Vagina (tissue), 2 donors: Measurements from ENCODE around the gene IQCN. TPM values are rescaled to one million over a fixed set of nuclear protein-coding genes. Genes with fewer than 3 reads are reported as not detected.

Experiments
- DNase-seq, 2 donors: peaks; one replicate each; pipeline ENCODE4 v3.0.0-alpha.2; 2017; ENCODE audit errors: extremely low spot score in 2 of 2
- H3K27ac ChIP-seq: fragments of 200-600 bp; sonication (generic); one replicate; pipeline ENCODE4 v1.5.1; 2019
- H3K27me3 ChIP-seq: fragments of 200-600 bp; sonication (generic); one replicate; pipeline ENCODE4 v1.5.1; 2019
- H3K36me3 ChIP-seq, 2 donors: fragments of 200-600 bp; sonication (generic); one replicate each; pipeline ENCODE4 v1.5.1; 2017 to 2019
- H3K4me1 ChIP-seq: fragments of 200-600 bp; sonication (generic); one replicate; pipeline ENCODE4 v1.5.1; 2019
- H3K4me3 ChIP-seq, 2 donors: fragments of 200-600 bp; sonication (generic); 1 replicate in 1 of 2; 2 replicates in 1 of 2; pipeline ENCODE4 v1.5.1; 2016 to 2019
- H3K9me3 ChIP-seq: fragments of 200-600 bp; sonication (generic); one replicate; pipeline ENCODE4 v1.5.1; 2019
- POLR2A ChIP-seq, 2 donors: fragments of 450-650 bp; IDR thresholded peaks; one replicate each; pipeline ENCODE4 v1.6.1; 2017; ENCODE audit warnings: antibody characterized with exemption in 2 of 2, mild to moderate bottlenecking in 2 of 2, moderate library complexity in 2 of 2
- POLR2AphosphoS5 ChIP-seq, 2 donors: sonication (generic); formaldehyde crosslinking; IDR thresholded peaks; one replicate each; pipeline ENCODE4 v1.9.0; 2017; ENCODE audit warnings: antibody characterized with exemption in 2 of 2, mild to moderate bottlenecking in 2 of 2, low read depth in 1 of 2; ENCODE audit not compliant: insufficient read depth in 1 of 2
- intact Hi-C: fragments of 100-400 bp; cut with DNase I; formaldehyde crosslinking; loops from one replicate; pipeline ENCODE4 v1.15.1; 2023
- total RNA-seq: library from RNA; depleted of rRNA; stranded (reverse); fragments of >200 nt; gene quantifications from one replicate; pipeline ENCODE4 v1.2.3, GENCODE V29; 2016
- TF ChIP-seq, protein P1 (sequence below), 3 experiments: fragments of 450-650 bp in 2 of 3; fragments of 200-600 bp in 1 of 3; sonication (generic) in 1 of 3; IDR thresholded peaks; one replicate each; pipeline ENCODE4 v1.5.1; 2017 to 2019; ENCODE audit warnings: antibody characterized with exemption in 3 of 3, mild to moderate bottlenecking in 2 of 3, moderate library complexity in 2 of 3

Gene IQCN
- total RNA-seq, 1 donor from 2014 or later = 4.4 TPM

- Histone ChIP-seq H3K27me3 (peaks cover 2% of the 10 kb centered on the region), H3K4me1 (peaks cover 25% of the 10 kb centered on the region), H3K4me3 (no peak overlapping the region), H3K27ac (no peak overlapping the region), H3K36me3 (no peaks in the 10 kb centered on the region), H3K9me3 (no peaks in the 10 kb centered on the region)
- TF ChIP-seq POLR2A (IDR thresholded peaks at IDR 0.05) = no peak
- TF ChIP-seq POLR2AphosphoS5 (IDR thresholded peaks at IDR 0.05; ENCODE audit: insufficient read depth in 1 of 2, low read depth in 1 of 2) = no peak
- TF ChIP-seq, protein P1, sequence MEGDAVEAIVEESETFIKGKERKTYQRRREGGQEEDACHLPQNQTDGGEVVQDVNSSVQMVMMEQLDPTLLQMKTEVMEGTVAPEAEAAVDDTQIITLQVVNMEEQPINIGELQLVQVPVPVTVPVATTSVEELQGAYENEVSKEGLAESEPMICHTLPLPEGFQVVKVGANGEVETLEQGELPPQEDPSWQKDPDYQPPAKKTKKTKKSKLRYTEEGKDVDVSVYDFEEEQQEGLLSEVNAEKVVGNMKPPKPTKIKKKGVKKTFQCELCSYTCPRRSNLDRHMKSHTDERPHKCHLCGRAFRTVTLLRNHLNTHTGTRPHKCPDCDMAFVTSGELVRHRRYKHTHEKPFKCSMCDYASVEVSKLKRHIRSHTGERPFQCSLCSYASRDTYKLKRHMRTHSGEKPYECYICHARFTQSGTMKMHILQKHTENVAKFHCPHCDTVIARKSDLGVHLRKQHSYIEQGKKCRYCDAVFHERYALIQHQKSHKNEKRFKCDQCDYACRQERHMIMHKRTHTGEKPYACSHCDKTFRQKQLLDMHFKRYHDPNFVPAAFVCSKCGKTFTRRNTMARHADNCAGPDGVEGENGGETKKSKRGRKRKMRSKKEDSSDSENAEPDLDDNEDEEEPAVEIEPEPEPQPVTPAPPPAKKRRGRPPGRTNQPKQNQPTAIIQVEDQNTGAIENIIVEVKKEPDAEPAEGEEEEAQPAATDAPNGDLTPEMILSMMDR (IDR thresholded peaks at IDR 0.05) = no peak
- no peak for DNase-seq
- intact Hi-C loops = no loop called here
Measured at GRCh38 chr19:18227781-18228271, 46.4 kb downstream of the IQCN start.

DNA sequence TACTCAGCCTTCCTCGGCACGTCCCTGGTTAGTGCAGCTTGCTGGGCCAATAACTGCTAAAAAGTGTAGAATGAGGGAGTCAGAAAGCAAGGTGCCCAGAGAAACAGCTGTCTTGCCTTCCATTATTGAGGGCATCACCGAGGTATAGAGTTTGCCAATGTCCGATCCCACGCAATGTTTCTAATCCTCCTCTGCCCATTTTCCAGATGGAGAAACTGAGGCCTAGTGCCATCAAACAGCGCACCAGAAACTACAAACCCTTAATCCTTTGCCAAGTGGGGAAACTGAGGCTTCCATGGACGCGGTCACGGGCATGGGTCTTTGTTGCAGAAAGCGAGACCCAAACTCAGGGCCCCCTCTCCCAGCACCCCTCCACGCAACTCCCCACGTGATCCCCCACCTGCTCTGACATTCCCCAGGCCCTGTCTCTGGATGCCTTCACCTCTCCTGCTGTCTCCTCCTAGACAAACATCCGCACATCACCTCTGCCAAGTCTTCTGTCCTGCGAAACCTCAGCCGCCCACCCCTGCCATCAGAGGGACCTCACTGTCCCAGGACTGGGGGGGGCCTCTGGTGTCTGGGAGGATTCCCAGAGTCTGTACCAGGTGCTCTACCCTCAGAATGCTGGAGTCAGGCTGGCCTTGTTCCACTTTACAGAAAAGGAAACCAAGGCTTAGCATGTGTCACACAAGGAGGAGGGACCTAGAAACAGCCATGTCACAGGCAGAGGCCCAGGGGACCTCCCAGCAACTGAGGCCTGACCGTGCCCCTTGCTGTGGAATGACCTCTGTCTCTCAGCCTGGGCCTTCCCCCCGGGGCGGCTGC, 47.1 kb downstream of the IQCN start:
- Histone ChIP-seq H3K27ac (no peak overlapping the region), H3K27me3 (no peaks in the 10 kb centered on the region), H3K9me3 (no peaks in the 10 kb centered on the region), H3K4me1 (peaks cover 25% of the 10 kb centered on the region), H3K36me3 (no peaks in the 10 kb centered on the region), H3K4me3 (no peak overlapping the region)
- no peak for DNase-seq
- intact Hi-C loops = no loop called here
- TF ChIP-seq POLR2A (IDR thresholded peaks at IDR 0.05) (no peak), POLR2AphosphoS5 (IDR thresholded peaks at IDR 0.05; ENCODE audit: insufficient read depth in 1 of 2, low read depth in 1 of 2) (no peak)
- TF ChIP-seq, protein P1 (IDR thresholded peaks at IDR 0.05) = no peak

GRCh38 chr19:18225702-18226468, 48.4 kb downstream of the IQCN start, which contains the start of gene PDE4C:
PDE4C (minus strand) TSS chr19:18226438; CDS start chr19:18226415, 23 bp downstream.
- TF ChIP-seq POLR2A (IDR thresholded peaks at IDR 0.05) (no peak), POLR2AphosphoS5 (IDR thresholded peaks at IDR 0.05; ENCODE audit: insufficient read depth in 1 of 2, low read depth in 1 of 2) (no peak)
- TF ChIP-seq, protein P1 (IDR thresholded peaks at IDR 0.05) = no peak
- intact Hi-C loops = no loop called here
- Histone ChIP-seq H3K4me1 (peaks cover 28% of the 10 kb centered on the region), H3K4me3 (peak within 1 kb of the TSS in 1 of 2 donors; percentile 40), H3K27me3 (no peaks in the 10 kb centered on the region), H3K27ac (peak within 1 kb of the TSS; percentile 22), H3K9me3 (no peaks in the 10 kb centered on the region), H3K36me3 (no peaks in the 10 kb centered on the region)
- no peak for DNase-seq

GRCh38 chr19:18225355-18225701, 48.9 kb downstream of the IQCN start:
- no peaks in the 10 kb centered on the region for H3K36me3 ChIP-seq
- H3K4me3 ChIP-seq = peak overlapping the region in 1 of 2 donors; percentile 40
- no peaks in the 10 kb centered on the region for H3K9me3 ChIP-seq
- peaks cover 30% of the 10 kb centered on the region for H3K4me1 ChIP-seq
- no peak for DNase-seq
- TF ChIP-seq, protein P1 (IDR thresholded peaks at IDR 0.05) = no peak
- TF ChIP-seq POLR2AphosphoS5 (IDR thresholded peaks at IDR 0.05; ENCODE audit: insufficient read depth in 1 of 2, low read depth in 1 of 2) (no peak), POLR2A (IDR thresholded peaks at IDR 0.05) (no peak)
- intact Hi-C loops = no loop called here
- H3K27ac ChIP-seq = peak overlapping the region; percentile 22
- H3K27me3 ChIP-seq = no peaks in the 10 kb centered on the region
